Measurements from ENCODE around the gene CLPTM1L.
"Not testable (repeated sequence)": the region's sequence is repeated elsewhere in the genome, so short reads cannot be mapped to it uniquely, and the experiment has no call there.

Gene CLPTM1L

DNA sequence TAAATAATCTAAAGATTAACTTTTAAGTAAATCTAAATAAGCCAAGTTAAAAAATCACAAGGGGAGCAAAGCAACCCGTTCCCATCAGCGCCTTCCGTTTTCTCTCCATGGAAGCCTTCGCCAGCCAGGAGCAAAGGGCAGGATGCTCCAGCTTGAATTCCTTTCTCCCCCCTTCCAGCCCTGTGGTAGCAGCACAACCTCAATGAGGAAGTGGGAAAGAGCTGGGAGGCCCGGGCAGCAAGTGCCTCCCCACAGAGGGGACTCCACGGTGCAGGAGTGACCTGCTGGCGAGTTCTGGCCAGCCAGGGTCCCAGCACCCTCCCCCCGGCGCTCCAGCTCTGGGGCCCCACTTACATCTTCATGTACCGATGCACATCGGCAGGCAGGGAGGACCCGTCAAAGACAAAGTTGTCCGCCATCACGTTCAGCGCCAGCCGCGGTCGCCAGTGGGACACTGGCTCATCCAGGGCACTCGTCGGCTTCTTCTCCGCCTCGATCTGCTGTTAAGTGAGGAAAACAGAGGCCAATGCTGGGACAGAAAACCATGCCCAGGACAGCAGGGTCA lies 6.3 kb downstream of the CLPTM1L start:
- DNase-seq, result no peak

- DNase-seq, result no peak
Observed at GRCh38 chr5:1338196-1338490, 6.8 kb downstream of the CLPTM1L start.

DNA sequence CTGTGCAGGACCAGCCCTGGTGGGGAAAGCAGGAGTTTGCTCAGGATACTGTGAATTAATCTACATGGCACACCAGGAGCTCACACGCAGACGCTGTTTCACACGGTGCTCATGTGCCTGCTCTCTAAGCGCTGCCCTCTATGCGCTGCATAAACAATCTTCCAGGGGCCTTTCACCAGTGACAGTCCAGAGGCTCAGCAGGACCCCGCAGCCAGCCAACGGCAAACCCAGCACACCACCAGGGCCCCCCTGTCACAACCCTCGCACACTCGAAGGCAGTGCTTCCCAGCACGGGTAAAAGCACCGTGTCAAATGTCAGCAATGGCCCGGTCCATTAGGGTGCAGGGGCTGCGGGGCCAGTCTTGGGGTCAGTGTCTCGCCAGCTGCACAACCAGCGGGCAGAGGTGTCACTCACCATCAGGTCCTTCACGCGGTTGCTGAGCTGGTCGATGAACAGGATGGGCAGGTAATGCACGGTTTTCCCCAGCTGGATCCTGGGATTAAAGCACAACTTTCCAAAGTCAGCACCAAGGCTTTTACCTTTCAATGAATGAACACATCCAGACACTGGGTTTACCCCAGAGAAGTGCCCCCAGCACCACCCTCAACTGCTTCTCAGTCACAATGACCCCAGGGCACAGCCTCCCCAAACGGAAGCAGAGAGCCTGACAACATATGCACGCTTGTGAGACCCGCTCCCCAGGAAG lies 7.3 kb downstream of the CLPTM1L start:
- DNase-seq, result no peak

DNA sequence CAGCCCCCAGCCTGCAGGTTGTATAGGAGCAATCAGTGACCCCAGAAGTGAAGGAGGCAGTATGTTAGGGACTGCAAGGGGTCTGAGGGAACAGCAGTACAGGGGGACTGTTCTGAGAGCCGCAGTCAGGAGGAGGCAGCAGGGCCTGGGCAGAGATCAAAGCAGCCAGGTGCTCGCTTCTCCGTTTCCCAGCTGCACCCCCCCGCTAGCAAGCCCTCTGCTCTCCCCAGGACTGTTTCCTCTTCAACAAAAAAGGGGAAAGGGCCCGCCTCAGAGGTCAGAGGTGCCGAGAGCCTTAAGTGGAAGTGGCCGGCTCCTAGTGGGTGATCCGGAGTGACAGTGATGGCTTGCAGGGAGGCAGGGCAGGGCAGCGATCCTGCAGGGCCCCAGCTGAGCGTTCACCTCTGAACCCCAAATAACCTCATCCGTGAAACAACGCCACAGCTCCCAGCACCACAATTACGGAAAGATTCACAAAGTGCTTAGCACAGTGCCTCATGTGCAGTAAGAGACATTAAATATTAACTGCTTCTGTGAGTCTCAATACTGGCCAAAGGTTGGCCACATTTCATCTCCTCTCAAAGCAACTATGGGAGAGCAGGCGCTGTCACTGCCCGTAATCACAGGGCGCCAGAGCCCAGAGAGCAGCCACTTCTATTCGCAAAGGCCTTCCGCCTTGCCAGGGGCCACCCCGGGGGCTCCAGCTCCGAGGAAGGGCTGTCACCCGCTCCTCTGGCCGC lies 8.0 kb downstream of the CLPTM1L start:
- no peak for DNase-seq

DNA sequence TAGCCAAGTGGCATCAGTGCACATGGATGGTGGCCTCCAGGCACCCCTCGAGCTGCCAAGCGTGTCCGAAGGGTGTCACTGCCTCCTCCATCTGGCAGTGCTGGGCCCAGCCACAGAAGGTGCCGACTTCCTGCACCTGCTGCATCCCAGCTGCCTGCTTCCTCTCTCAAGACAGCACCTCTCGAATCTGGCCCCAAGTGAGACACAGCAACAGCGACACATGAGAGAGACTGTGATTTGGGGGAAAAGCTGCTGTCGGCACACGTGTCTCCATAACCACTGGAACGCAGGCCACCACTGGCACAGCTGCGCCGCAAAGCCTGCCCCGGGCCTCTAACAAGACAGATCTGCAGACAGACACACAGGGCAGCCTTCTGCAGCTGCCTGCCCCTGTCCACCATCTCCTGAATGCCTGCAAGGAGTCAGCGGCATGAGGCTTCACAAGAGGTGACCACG lies 8.8 kb downstream of the CLPTM1L start:
- DNase-seq, result no peak

DNA sequence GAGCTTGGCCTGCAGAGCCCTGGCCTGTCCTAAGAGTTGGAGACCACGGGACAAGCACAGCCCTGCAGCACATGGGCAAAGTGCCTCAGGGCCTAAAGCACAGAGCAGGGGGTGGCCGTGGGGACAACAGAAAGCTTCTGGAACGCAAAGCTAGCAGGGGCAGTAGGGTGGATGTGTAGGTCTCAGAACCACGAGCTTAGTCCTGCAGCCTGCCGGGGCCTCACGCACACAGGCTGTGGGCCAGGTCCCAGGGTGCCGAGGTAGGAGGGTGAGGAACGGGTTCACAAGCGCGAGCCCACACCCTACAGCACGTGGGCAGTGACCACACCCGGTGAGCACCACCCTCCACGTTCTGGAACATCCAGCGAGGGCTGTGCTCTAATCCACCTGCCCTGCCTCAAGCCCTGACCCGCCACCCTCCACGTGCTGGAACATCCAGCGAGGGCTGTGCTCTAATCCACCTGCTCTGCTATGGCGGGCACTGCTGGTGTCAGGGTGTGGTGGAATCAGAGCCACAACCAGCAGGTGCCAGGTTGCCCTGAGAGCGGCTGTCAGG lies 9.3 kb downstream of the CLPTM1L start:
- no peak for DNase-seq

GRCh38 chr5:1334831-1335539 lies 9.9 kb downstream of the CLPTM1L start:
- DNase-seq, result no peak

DNA sequence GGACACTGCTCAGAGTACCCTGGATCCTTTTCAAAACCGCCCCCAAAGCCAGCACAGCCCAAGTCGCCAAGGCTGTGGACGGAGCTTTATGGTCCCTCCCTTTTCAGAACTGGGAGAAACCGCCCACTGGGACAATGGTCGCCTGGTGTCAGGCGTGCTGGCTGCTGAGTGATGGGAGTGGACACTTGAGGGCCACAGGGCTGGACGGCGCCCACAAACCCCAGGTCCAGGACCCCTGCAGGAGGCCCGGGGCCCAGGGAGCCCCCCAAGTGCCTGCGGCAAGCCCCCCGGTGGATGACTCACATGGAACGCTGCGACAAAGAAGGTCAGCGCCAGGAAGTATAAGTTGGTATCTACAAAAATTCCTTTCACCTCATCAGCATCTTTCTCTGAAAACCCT lies 10.9 kb downstream of the CLPTM1L start:
- DNase-seq, result no peak

GRCh38 chr5:1333286-1333685 lies 11.6 kb downstream of the CLPTM1L start:
- DNase-seq, result not testable (repeated sequence)

GRCh38 chr5:1332461-1333001 lies 12.4 kb downstream of the CLPTM1L start:
- DNase-seq, result no peak

DNA sequence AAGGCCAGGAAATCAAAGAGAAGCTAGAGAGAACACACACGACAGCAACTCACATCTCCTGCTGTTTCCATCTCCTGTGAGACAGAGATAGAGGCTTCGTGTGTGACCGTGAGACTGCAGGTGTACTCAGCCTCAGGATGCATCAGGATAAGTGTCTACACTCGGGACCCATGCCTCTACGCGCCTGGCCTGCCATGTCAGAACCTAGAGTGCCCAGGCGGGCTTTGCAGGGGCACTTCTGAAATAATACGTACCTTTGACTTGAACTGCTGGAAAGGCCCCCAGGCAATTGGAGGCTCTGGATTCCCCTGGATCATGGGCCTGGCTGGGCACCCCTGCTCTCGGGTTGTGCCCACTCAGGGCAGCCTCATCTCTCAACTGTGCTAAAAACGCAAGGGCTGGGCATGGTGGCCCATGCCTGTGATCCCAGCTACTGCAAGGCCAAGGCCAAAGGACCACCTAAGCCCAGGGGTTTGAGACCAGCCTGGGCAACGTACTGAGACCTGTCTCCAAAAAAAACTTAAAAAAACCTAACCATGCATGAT lies 13.0 kb downstream of the CLPTM1L start:
- DNase-seq, result no peak

GRCh38 chr5:1330847-1331831 lies 13.8 kb downstream of the CLPTM1L start:
- DNase-seq, result no peak

DNA sequence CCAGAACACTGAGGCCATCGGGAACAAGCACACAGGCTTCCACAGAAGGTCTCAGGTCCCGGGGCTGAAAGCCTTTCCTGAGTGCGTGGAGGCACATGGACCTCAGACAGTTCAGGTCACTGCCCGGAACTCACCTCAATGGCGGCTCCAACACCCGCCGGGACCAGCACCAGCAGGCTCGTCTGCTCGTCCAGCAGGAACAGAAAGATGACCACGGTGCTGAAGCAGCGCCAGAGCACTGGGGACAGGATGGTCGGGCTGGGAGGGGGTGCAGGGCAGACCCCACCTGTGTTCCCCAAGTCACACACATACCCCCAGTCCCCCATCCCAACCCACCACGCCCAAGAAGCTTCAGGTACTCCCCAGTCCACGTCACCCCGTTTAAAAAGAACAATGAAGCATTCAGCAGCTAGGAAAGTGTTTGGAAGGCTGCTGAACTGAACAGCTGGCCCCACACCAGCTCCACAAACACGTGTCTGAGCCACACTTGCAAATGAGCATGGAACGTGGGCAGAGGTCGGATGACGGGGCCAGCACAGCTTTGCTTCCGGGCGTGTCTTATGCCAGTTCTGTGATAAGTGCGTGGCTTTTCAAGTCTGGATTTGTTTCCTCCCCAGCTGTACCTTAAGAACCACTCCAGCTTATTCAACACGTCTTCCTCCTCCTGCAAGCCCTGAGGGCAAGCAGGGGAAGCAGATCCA lies 14.6 kb downstream of the CLPTM1L start:
- DNase-seq, result no peak

DNA sequence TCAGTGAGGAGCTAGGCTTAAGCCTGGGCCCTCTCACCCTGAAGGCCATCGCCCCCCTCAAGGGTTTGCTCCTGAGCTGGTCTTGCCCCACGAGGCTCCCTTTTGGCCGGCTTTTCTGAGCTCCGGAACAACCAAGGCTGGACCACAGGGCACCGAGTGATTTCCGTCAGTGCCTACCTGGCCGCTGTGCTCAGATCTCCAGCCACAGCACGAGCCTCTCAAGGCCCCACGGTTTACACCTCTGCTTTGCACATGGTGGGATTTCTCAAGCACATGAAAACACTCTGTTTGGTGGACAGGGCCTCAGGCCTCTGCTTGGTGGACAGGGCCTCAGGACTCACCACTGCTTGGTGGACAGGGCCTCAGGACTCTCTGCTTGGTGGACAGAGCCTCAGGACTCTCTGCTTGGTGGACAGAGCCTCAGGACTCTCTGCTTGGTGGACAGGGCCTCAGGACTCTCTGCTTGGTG lies 15.8 kb downstream of the CLPTM1L start:
- DNase-seq, result no peak

GRCh38 chr5:1328237-1329110 lies 16.4 kb downstream of the CLPTM1L start:
- not testable (repeated sequence) for DNase-seq

DNA sequence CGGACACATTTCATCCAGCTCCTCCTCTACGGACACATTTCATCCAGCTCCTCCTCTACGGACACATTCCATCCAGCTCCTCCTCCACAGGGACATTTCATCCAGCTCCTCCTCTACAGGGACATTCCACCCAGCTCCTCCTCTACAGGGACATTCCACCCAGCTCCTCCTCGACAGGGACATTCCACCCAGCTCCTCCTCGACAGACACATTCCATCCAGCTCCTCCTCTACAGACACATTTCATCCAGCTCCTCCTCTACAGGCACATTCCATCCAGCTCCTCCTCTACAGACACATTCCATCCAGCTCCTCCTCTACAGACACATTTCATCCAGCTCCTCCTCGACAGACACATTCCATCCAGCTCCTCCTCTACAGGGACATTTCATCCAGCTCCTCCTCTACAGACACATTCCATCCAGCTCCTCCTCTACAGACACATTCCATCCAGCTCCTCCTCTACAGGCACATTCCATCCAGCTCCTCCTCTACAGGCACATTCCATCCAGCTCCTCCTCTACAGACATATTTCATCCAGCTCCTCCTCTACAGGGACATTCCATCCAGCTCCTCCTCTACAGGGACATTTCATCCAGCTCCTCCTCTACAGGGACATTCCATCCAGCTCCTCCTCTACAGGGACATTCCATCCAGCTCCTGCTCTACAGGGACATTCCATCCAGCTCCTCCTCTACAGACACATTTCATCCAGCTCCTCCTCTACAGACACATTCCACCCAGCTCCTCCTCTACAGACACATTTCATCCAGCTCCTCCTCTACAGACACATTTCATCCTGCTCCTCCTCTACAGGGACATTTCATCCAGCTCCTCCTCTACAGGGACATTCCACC lies 17.8 kb downstream of the CLPTM1L start:
- not testable (repeated sequence) for DNase-seq

DNA sequence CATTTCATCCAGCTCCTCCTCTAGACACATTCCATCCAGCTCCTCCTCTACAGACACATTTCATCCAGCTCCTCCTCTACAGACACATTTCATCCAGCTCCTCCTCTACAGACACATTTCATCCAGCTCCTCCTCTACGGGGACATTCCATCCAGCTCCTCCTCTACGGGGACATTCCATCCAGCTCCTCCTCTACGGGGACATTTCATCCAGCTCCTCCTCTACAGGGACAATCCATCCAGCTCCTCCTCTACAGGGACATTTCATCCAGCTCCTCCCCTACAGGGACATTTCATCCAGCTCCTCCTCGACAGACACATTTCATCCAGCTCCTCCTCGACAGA lies 18.4 kb downstream of the CLPTM1L start:
- DNase-seq, result not testable (repeated sequence)

GRCh38 chr5:1325870-1326531 lies 18.9 kb downstream of the CLPTM1L start:
- DNase-seq, result no peak
